Measurements from ENCODE around the gene DUSP28. TPM values are rescaled to one million over a fixed set of nuclear protein-coding genes. Genes with fewer than 3 reads are reported as not detected.

DUSP28 gene
- total RNA-seq, 1 donor from 2014 or later = 5.3 TPM

DNA sequence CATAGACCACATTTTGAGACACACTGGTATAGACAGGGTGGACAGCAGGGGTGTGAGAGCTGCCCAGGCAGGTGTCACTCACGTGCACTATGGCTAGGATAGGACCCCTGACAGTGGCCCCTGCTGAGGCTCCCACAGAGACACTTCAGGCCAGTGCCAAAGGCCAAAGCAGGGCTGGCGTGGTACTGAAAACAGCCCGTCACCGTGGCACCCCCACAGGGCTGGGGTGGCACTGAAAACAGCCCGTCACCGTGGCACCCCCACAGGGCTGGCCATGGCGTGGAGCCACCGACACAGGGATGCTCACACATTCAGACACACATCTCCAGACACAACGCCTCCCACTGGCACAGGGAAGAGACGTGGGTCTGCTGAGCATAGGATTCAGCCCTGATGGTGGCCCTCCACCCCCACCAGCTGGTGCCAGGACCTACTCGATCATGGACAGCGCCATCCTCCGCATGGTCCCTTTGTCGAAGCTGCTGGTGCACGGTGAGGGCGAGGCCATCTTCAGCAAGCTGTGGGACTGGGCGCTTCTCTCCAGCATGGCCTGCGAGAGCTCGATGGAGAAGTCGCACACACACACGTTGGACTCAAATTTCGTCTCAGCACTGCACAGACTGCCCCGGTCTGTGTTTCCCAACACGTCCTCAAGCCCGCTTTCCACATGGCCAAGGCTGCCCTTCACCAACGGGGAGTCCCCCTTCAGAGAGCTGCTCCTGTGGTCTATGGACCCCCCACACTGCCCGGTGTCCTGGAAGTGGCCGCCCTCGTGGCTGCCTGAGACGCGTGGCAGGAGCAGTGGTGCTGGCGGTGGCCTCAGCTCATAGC lies 36.5 kb upstream of the DUSP28 start:
- TF ChIP-seq, protein P1, sequence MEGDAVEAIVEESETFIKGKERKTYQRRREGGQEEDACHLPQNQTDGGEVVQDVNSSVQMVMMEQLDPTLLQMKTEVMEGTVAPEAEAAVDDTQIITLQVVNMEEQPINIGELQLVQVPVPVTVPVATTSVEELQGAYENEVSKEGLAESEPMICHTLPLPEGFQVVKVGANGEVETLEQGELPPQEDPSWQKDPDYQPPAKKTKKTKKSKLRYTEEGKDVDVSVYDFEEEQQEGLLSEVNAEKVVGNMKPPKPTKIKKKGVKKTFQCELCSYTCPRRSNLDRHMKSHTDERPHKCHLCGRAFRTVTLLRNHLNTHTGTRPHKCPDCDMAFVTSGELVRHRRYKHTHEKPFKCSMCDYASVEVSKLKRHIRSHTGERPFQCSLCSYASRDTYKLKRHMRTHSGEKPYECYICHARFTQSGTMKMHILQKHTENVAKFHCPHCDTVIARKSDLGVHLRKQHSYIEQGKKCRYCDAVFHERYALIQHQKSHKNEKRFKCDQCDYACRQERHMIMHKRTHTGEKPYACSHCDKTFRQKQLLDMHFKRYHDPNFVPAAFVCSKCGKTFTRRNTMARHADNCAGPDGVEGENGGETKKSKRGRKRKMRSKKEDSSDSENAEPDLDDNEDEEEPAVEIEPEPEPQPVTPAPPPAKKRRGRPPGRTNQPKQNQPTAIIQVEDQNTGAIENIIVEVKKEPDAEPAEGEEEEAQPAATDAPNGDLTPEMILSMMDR (IDR thresholded peaks at IDR 0.05) = no peak
- no peak for DNase-seq
- H3K4me1 ChIP-seq = peaks cover 6% of the 10 kb centered on the region
- no peak for ATAC-seq
- H3K27ac ChIP-seq = no peak overlapping the region
- intact Hi-C loops (cut with DNase I) = no loop called here
- H3K4me3 ChIP-seq = no peak overlapping the region
- H3K9me3 ChIP-seq = no peaks in the 10 kb centered on the region
- H3K36me3 ChIP-seq = peaks cover 10% of the 10 kb centered on the region
- H3K27me3 ChIP-seq = no peaks in the 10 kb centered on the region

DNA sequence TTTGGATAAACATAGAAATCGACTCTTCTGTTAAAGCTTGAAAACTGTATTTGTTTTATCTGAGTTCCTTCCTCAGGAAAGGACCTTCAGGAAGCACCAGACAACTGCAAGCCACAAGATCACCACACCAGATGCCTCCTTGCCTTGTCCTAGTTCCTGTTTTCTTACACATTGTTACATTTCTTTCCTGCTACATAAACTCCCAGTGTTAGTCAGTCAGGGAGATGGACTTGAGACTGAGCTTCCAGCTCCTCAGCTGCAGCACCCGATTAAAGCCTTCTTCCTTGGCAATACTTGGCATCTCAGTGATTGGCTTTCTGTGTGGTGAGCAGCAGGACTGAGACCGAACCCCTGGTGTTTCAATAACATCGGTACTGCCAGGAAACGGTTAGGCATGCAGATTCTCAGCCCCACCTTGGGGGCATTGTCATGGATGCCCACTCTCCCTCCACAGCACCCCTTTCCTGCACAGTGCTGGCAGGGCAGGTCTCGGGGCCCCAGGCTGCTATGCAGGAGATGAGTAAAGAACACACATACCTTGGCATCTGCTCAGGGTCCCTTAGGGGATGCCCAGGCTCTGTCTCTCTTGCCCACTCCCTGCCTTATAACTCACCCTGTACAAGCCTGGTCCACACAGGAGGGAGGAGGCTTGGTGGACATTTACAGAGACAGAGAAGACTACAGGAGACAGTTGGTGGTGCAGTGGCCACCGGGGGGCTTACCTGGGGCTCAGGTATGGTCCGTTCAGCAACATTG lies 35.0 kb upstream of the DUSP28 start:
- no peak overlapping the region for H3K27ac ChIP-seq
- ATAC-seq (no peak), DNase-seq (no peak)
- no peaks in the 10 kb centered on the region for H3K4me1 ChIP-seq
- no peaks in the 10 kb centered on the region for H3K9me3 ChIP-seq
- no peak overlapping the region for H3K4me3 ChIP-seq
- intact Hi-C loops (cut with DNase I) = no loop called here
- peaks cover 10% of the 10 kb centered on the region for H3K36me3 ChIP-seq
- no peaks in the 10 kb centered on the region for H3K27me3 ChIP-seq
- TF ChIP-seq, protein P1 (IDR thresholded peaks at IDR 0.05) = no peak

DNA sequence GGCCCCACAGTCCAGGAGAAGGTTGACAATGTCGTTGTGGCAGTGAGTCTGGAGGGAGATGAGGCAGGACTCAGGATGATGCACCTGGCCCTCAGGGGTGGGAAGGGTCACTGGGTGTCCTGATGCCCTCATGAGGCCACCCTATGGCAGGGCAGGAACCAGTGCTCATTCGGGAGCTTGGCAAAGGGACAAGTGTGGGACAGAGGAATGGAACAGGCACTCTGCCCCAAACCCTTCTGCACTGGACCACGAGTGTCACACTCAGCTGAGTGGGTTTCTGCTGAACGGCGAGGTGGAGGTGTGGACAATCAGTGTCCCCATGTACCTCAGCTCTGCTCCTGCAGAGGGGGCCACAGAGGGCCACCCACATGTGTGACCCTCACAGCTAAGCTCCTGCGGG lies 34.4 kb upstream of the DUSP28 start:
- peaks cover 10% of the 10 kb centered on the region for H3K36me3 ChIP-seq
- H3K4me3 ChIP-seq = no peak overlapping the region
- TF ChIP-seq, protein P1 (IDR thresholded peaks at IDR 0.05) = no peak
- intact Hi-C loops (cut with DNase I) = no loop called here
- no peaks in the 10 kb centered on the region for H3K9me3 ChIP-seq
- ATAC-seq = no peak
- no peak overlapping the region for H3K27ac ChIP-seq
- DNase-seq = no peak
- no peaks in the 10 kb centered on the region for H3K27me3 ChIP-seq
- no peaks in the 10 kb centered on the region for H3K4me1 ChIP-seq

DNA sequence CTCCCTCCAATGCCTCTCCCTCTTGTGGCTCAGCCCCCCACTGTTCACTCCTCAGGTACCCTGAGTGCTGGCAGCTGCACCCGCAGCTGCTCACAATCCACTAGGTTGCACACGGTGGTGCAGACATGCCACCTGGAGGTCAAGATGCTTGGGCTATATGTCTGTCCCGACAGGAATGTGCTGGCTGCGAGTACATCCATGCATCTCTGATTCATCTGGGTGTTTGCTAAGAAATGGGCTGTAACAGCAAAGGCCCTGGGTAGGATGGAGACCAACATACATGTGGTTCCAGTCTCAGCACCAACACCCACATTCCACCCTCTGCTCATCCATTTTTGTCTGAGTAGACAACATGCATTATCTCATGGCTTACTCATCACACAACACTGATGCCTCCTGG lies 33.6 kb upstream of the DUSP28 start:
- intact Hi-C loops (cut with DNase I) = no loop called here
- Histone ChIP-seq H3K9me3 (peaks cover 1% of the 10 kb centered on the region), H3K4me1 (no peaks in the 10 kb centered on the region), H3K36me3 (peaks cover 10% of the 10 kb centered on the region), H3K27ac (no peak overlapping the region), H3K27me3 (no peaks in the 10 kb centered on the region), H3K4me3 (no peak overlapping the region)
- ATAC-seq (no peak), DNase-seq (no peak)
- TF ChIP-seq, protein P1 (IDR thresholded peaks at IDR 0.05) = no peak

DNA sequence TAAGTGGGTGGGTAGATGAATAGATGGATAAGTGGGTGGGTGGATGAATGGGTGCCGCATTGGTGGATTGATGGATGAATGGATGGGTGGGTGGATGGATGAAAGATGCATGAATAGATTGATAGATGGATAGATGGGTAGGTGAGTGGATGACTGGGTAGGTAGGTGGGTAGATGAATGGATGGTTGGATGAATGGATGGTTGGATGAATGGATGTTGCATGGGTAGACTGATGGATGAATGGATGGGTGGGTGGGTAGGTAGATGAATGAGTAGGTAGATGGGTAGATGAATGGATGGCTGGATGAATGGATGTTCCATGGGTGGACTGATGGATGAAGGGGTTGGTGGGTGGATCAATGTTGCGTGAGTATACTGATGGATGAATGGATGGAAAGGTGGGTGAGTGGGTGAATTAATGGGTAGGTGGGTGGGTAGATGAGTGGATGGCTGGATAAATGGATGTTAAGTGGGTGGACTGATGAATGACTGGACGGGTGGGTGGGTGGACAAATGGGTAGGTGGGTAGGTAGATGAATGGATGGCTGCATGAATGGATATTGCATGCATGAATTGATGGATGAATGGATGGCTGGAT lies 32.9 kb upstream of the DUSP28 start:
- Histone ChIP-seq H3K27ac (no peak overlapping the region), H3K9me3 (peaks cover 8% of the 10 kb centered on the region), H3K27me3 (no peaks in the 10 kb centered on the region), H3K36me3 (peaks cover 10% of the 10 kb centered on the region), H3K4me1 (no peaks in the 10 kb centered on the region), H3K4me3 (no peak overlapping the region)
- ATAC-seq (no peak), DNase-seq (no peak)
- TF ChIP-seq, protein P1 (IDR thresholded peaks at IDR 0.05) = no peak
- intact Hi-C loops (cut with DNase I) = no loop called here
